Astrocyte (in vitro differentiated cells and primary cell): ENCODE measurements around the gene RAET1E. TPM values are rescaled to one million over a fixed set of nuclear protein-coding genes. Genes with fewer than 3 reads are reported as not detected.
A peak's percentile ranks its signal among the peaks of the same experiment; 100 is the strongest.

Experiments used
- DNase-seq: peaks from one replicate; pipeline ENCODE4 v3.0.0-alpha.2; 2010; ENCODE audit warnings: low read depth
- FAIRE-seq: peaks from 2 replicates; lab custom pipeline; 2011; peaks lifted over from hg19 to GRCh38; lab: Jason Lieb, UNC
- H2AFZ ChIP-seq: 2 replicates; pipeline ENCODE4 v1.6.0; 2012; ENCODE audit warnings: low read depth, low read length, inconsistent platforms
- H3K27ac ChIP-seq: 2 replicates; pipeline ENCODE4 v1.5.1; 2011; ENCODE audit warnings: low read depth, low read length, inconsistent platforms
- H3K27me3 ChIP-seq: 2 replicates; pipeline ENCODE4 v1.6.0; 2011; ENCODE audit warnings: low read length, inconsistent platforms; ENCODE audit not compliant: insufficient read depth
- H3K36me3 ChIP-seq: 2 replicates; pipeline ENCODE4 v1.5.1; 2011; ENCODE audit warnings: low read length, inconsistent platforms; ENCODE audit not compliant: insufficient read depth
- H3K4me1 ChIP-seq: 2 replicates; pipeline ENCODE4 v1.5.1; 2011; ENCODE audit warnings: low read length, inconsistent platforms; ENCODE audit not compliant: insufficient read depth
- H3K4me2 ChIP-seq: 2 replicates; pipeline ENCODE4 v1.6.0; 2012; ENCODE audit warnings: low read length, inconsistent platforms
- H3K4me3 ChIP-seq: 2 replicates; pipeline ENCODE4 v1.5.1; 2011; ENCODE audit warnings: low read depth, mild to moderate bottlenecking, low read length, inconsistent platforms; ENCODE audit not compliant: insufficient read depth
- H3K79me2 ChIP-seq: 2 replicates; pipeline ENCODE4 v1.6.0; 2012; ENCODE audit warnings: mild to moderate bottlenecking, low read length, inconsistent platforms; ENCODE audit not compliant: insufficient read depth
- H3K9ac ChIP-seq: 2 replicates; pipeline ENCODE4 v1.6.0; 2012; ENCODE audit warnings: mild to moderate bottlenecking, low read length, inconsistent platforms
- H3K9me3 ChIP-seq: 2 replicates; pipeline ENCODE4 v1.5.1; 2012; ENCODE audit warnings: low read depth, mild to moderate bottlenecking, low read length, inconsistent platforms; ENCODE audit not compliant: insufficient read depth
- H4K20me1 ChIP-seq: 2 replicates; pipeline ENCODE4 v1.6.0; 2012; ENCODE audit warnings: low read length, inconsistent platforms; ENCODE audit not compliant: insufficient read depth
- H3K27ac Mint-ChIP-seq: one replicate; pipeline ENCODE4 v1.8.0; 2021; ENCODE audit warnings: mild to moderate bottlenecking, mixed read lengths; ENCODE audit not compliant: unreplicated experiment
- H3K27me3 Mint-ChIP-seq: one replicate; pipeline ENCODE4 v1.8.0; 2021; ENCODE audit warnings: low read depth, mixed read lengths; ENCODE audit not compliant: unreplicated experiment
- H3K36me3 Mint-ChIP-seq: one replicate; pipeline ENCODE4 v1.8.0; 2021; ENCODE audit warnings: low read depth, mixed read lengths; ENCODE audit not compliant: unreplicated experiment
- H3K4me1 Mint-ChIP-seq: one replicate; pipeline ENCODE4 v1.8.0; 2021; ENCODE audit warnings: low read depth, mixed read lengths; ENCODE audit not compliant: unreplicated experiment
- H3K4me3 Mint-ChIP-seq: one replicate; pipeline ENCODE4 v1.8.0; 2021; ENCODE audit warnings: mild to moderate bottlenecking, moderate library complexity, mixed read lengths; ENCODE audit not compliant: unreplicated experiment
- H3K9me3 Mint-ChIP-seq: one replicate; pipeline ENCODE4 v1.8.0; 2021; ENCODE audit warnings: mild to moderate bottlenecking, mixed read lengths; ENCODE audit not compliant: unreplicated experiment
- CTCF ChIP-seq: IDR thresholded peaks from 2 replicates; pipeline ENCODE4 v1.5.1; 2011; ENCODE audit warnings: low read depth, mild to moderate bottlenecking, inconsistent platforms, low read length, moderate library complexity; ENCODE audit not compliant: insufficient read depth
- EZH2 ChIP-seq: IDR thresholded peaks from 2 replicates; pipeline ENCODE4 v1.6.1; 2012; ENCODE audit warnings: mild to moderate bottlenecking, low read length, inconsistent platforms; ENCODE audit not compliant: insufficient read depth
- total RNA-seq: library from RNA; stranded (reverse); gene quantifications from 2 replicates; pipeline ENCODE4 v1.2.1, GENCODE V29; 2021

Gene RAET1E
- total RNA-seq, 1 donor from 2014 or later: not detected

- Mint-ChIP-seq H3K9me3 (peaks cover 2% of the 10 kb centered on the region), H3K4me3 (no peak overlapping the region), H3K27ac (no peak overlapping the region), H3K27me3 (peaks cover 32% of the 10 kb centered on the region), H3K36me3 (no peaks in the 10 kb centered on the region), H3K4me1 (no peaks in the 10 kb centered on the region)
- no peak overlapping the region for H3K9ac ChIP-seq
- H3K27ac ChIP-seq: no peak overlapping the region
- no peaks in the 10 kb centered on the region for H3K36me3 ChIP-seq
- no peak for DNase-seq
- no peaks in the 10 kb centered on the region for H4K20me1 ChIP-seq
- TF ChIP-seq EZH2 (no peak), CTCF (no peak)
- peak; percentile 9 for FAIRE-seq
- H3K4me3 ChIP-seq: no peak overlapping the region
- no peaks in the 10 kb centered on the region for H3K79me2 ChIP-seq
- no peak overlapping the region for H3K4me2 ChIP-seq
- no peaks in the 10 kb centered on the region for H3K4me1 ChIP-seq
- no peaks in the 10 kb centered on the region for H3K9me3 ChIP-seq
- no peak overlapping the region for H2AFZ ChIP-seq
- peaks cover 7% of the 10 kb centered on the region for H3K27me3 ChIP-seq
Measured at GRCh38 chr6:149876241-149876933, 21.5 kb downstream of the RAET1E start.

GRCh38 chr6:149872233-149872632 lies 25.7 kb downstream of the RAET1E start:
- H3K4me1 ChIP-seq: no peaks in the 10 kb centered on the region
- H3K4me3 Mint-ChIP-seq: no peak overlapping the region
- peaks cover 3% of the 10 kb centered on the region for H3K27me3 ChIP-seq
- H3K36me3 ChIP-seq: no peaks in the 10 kb centered on the region
- no peak for TF ChIP-seq EZH2
- no peak for TF ChIP-seq CTCF
- no peak overlapping the region for H3K4me2 ChIP-seq
- no peaks in the 10 kb centered on the region for H3K9me3 ChIP-seq
- no peaks in the 10 kb centered on the region for H3K79me2 ChIP-seq
- peaks cover 2% of the 10 kb centered on the region for H3K9me3 Mint-ChIP-seq
- peaks cover 5% of the 10 kb centered on the region for H3K4me1 Mint-ChIP-seq
- H3K4me3 ChIP-seq: no peak overlapping the region
- no peaks in the 10 kb centered on the region for H3K36me3 Mint-ChIP-seq
- FAIRE-seq (no peak), DNase-seq (no peak)
- H3K9ac ChIP-seq: no peak overlapping the region
- no peak overlapping the region for H2AFZ ChIP-seq
- H3K27ac ChIP-seq: no peak overlapping the region
- H3K27ac Mint-ChIP-seq: no peak overlapping the region
- no peaks in the 10 kb centered on the region for H3K27me3 Mint-ChIP-seq
- H4K20me1 ChIP-seq: no peaks in the 10 kb centered on the region

- H3K79me2 ChIP-seq: no peaks in the 10 kb centered on the region
Measured at GRCh38 chr6:149871182-149871581, 26.7 kb downstream of the RAET1E start.

More at GRCh38 chr6:149871182-149871581, 26.7 kb downstream of the RAET1E start:
- H3K36me3 ChIP-seq: no peaks in the 10 kb centered on the region
- H3K9ac ChIP-seq: no peak overlapping the region
- DNase-seq: no peak
- no peaks in the 10 kb centered on the region for H3K27me3 ChIP-seq
- H3K27me3 Mint-ChIP-seq: no peaks in the 10 kb centered on the region
- H2AFZ ChIP-seq: no peak overlapping the region
- FAIRE-seq: no peak
- H3K27ac Mint-ChIP-seq: no peak overlapping the region
- H3K36me3 Mint-ChIP-seq: no peaks in the 10 kb centered on the region
- no peak overlapping the region for H3K4me2 ChIP-seq
- H3K27ac ChIP-seq: no peak overlapping the region
- no peaks in the 10 kb centered on the region for H3K4me1 ChIP-seq
- H3K9me3 ChIP-seq: no peaks in the 10 kb centered on the region
- H3K4me3 Mint-ChIP-seq: no peak overlapping the region
- peaks cover 2% of the 10 kb centered on the region for H3K9me3 Mint-ChIP-seq
- TF ChIP-seq EZH2: no peak
- no peak for TF ChIP-seq CTCF
- H4K20me1 ChIP-seq: no peaks in the 10 kb centered on the region
- peaks cover 5% of the 10 kb centered on the region for H3K4me1 Mint-ChIP-seq
- H3K4me3 ChIP-seq: no peak overlapping the region
